ENCODE data around the gene UGGT2.
"Not testable (repeated sequence)": the region's sequence is repeated elsewhere in the genome, so short reads cannot be mapped to it uniquely, and the experiment has no call there.

GRCh38 chr13:96051946-96052345 lies 1.3 kb downstream of the UGGT2 start:
- TF ChIP-seq POLR2AphosphoS5, POLR2A (IDR thresholded peaks at IDR 0.05; ENCODE audit: low read depth, low read length): not testable (repeated sequence)
